ENCODE results near the gene KRT17.
"Not testable (repeated sequence)": the region's sequence is repeated elsewhere in the genome, so short reads cannot be mapped to it uniquely, and the experiment has no call there.

KRT17 gene

GRCh38 chr17:41578538-41578937 lies 45.8 kb downstream of the KRT17 start:
- TF ChIP-seq, protein P1, sequence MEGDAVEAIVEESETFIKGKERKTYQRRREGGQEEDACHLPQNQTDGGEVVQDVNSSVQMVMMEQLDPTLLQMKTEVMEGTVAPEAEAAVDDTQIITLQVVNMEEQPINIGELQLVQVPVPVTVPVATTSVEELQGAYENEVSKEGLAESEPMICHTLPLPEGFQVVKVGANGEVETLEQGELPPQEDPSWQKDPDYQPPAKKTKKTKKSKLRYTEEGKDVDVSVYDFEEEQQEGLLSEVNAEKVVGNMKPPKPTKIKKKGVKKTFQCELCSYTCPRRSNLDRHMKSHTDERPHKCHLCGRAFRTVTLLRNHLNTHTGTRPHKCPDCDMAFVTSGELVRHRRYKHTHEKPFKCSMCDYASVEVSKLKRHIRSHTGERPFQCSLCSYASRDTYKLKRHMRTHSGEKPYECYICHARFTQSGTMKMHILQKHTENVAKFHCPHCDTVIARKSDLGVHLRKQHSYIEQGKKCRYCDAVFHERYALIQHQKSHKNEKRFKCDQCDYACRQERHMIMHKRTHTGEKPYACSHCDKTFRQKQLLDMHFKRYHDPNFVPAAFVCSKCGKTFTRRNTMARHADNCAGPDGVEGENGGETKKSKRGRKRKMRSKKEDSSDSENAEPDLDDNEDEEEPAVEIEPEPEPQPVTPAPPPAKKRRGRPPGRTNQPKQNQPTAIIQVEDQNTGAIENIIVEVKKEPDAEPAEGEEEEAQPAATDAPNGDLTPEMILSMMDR (IDR thresholded peaks at IDR 0.05), result no peak
- peaks cover 6% of the 10 kb centered on the region for H3K4me1 Mint-ChIP-seq

GRCh38 chr17:41576740-41577139 lies 47.6 kb downstream of the KRT17 start:
- H3K4me3 Mint-ChIP-seq, H3K9me3 Mint-ChIP-seq: not testable (repeated sequence)
- H3K27me3 Mint-ChIP-seq (ENCODE audit: low read depth, poor library complexity), result peaks cover 23% of the 10 kb centered on the region

More at GRCh38 chr17:41578538-41578937, 45.8 kb downstream of the KRT17 start:
- Mint-ChIP-seq H3K4me3 (no peak overlapping the region), H3K36me3 (ENCODE audit: low read depth) (no peaks in the 10 kb centered on the region), H3K9me3 (no peaks in the 10 kb centered on the region), H3K27ac (no peak overlapping the region), H3K27me3 (ENCODE audit: low read depth, poor library complexity) (peaks cover 37% of the 10 kb centered on the region)
- DNase-seq, result no peak

GRCh38 chr17:41575336-41575735 lies 49.0 kb downstream of the KRT17 start:
- Mint-ChIP-seq H3K27me3 (ENCODE audit: low read depth, poor library complexity) (peaks cover 22% of the 10 kb centered on the region), H3K4me3 (no peak overlapping the region)
- TF ChIP-seq, protein P1 (IDR thresholded peaks at IDR 0.05), result no peak

More at GRCh38 chr17:41576740-41577139, 47.6 kb downstream of the KRT17 start:
- H3K4me1 Mint-ChIP-seq, result peaks cover 21% of the 10 kb centered on the region
- not testable (repeated sequence) for H3K36me3 Mint-ChIP-seq (ENCODE audit: low read depth); DNase-seq; H3K27ac Mint-ChIP-seq

DNA sequence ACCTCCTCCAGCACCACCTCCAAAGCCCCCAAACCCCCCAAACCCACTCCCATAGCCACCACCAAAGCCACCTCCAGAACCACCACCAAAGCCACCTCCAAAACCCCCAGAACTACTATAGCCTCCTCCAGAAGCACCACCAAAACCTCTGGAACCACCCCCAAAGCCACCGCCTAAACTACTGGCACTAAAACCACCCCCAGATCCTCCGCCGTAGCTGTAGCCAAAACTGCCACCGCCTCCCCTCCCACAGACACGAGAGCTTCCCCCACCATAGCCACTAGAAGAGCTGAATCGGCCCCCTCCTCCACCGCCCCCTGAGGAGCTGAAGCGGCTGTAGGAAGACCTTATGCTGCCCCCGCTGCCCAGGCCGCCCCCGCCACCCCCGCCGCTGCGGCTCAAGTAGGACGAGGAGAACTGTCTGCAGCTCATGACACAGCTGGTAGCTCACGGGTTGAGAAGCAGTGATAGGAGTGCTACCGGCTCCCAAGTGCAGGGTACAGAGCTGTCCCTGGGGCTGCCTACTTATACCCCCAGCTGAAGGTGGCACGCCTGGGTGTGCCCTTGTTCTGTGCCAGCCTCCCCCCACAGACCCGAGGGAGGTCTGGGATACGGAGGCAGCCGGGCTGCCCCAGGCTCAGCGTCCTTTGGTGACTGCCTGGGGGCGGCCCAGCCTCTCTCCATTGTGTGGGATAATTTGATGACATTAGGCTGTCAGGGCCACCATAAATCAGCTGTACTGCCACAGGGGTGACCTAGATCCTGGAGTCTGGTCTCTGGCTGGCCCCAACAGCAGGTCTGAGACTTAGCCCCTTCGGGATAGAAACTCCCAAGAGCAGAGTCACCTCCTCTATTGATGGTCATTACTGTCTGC lies 52.6 kb downstream of the KRT17 start, which contains the start of gene KRT9:
TSS of gene KRT9 (minus strand) at position 499 of the 874 bp plus-strand sequence. CDS start at position 432, 67 bp downstream.
- H3K4me3 Mint-ChIP-seq, result no peak within 1 kb of the TSS
- DNase-seq, result peak; percentile 51
- peaks cover 25% of the 10 kb centered on the region for H3K27me3 Mint-ChIP-seq (ENCODE audit: low read depth, poor library complexity)

More at GRCh38 chr17:41575336-41575735, 49.0 kb downstream of the KRT17 start:
- Mint-ChIP-seq H3K27ac (no peak overlapping the region), H3K9me3 (no peaks in the 10 kb centered on the region), H3K4me1 (peaks cover 27% of the 10 kb centered on the region), H3K36me3 (ENCODE audit: low read depth) (no peaks in the 10 kb centered on the region)
- no peak for DNase-seq

More for the DNA sequence above, 52.6 kb downstream of the KRT17 start, which contains the start of gene KRT9:
- H3K27ac Mint-ChIP-seq, result no peak within 1 kb of the TSS
- no peaks in the 10 kb centered on the region for H3K36me3 Mint-ChIP-seq (ENCODE audit: low read depth)
- TF ChIP-seq, protein P1 (IDR thresholded peaks at IDR 0.05), result no peak
- peaks cover 22% of the 10 kb centered on the region for H3K4me1 Mint-ChIP-seq
- H3K9me3 Mint-ChIP-seq, result peaks cover 4% of the 10 kb centered on the region
